NT2/D1 (cell line): ENCODE measurements around the gene PDPN.

Experiments
- YY1 ChIP-seq: IDR thresholded peaks from 2 replicates; pipeline ENCODE4 v1.6.1; 2011; ENCODE audit not compliant: insufficient read length, insufficient read depth
- ZNF274 ChIP-seq: IDR thresholded peaks from 2 replicates; pipeline ENCODE4 v1.6.1; 2011; ENCODE audit warnings: mild to moderate bottlenecking, low read depth, low read length

DNA sequence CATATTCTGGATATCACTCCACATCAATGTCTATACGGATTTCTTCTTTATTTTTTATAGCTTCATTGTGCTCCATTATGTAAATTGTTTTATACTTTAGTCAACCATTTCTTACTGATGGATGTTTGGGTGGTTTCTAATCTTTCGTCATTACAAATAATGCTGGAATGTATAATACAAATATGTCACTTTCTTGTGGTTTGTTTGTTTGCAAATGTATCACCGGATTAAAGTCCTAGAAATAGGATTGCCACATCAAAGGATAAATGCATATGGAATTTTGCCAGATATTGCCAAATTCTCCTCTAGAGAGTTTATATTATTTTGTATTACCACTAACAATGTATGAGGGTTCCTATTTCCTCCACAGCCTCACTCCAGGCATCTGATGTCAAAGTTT lies 67.6 kb downstream of the PDPN start:
- no peak for TF ChIP-seq ZNF274
- TF ChIP-seq YY1: no peak
